AG08396 (cell line): ENCODE data around the gene FGFR1OP2.
"Not testable (repeated sequence)": the region's sequence is repeated elsewhere in the genome, so short reads cannot be mapped to it uniquely, and the experiment has no call there.

Source experiments
- DNase-seq: peaks from one replicate; pipeline ENCODE4 v3.0.0; 2012; ENCODE audit warnings: low spot score, mixed read lengths

Gene FGFR1OP2

GRCh38 chr12:26937863-26938700 is at the start of gene FGFR1OP2, which contains the start of gene INTS13:
Gene FGFR1OP2 (plus strand): TSS chr12:26938470. CDS start chr12:26954159, 15,689 bp downstream.
Gene INTS13 (minus strand): TSS chr12:26937981. CDS start chr12:26936803, 1,178 bp downstream.
- peak; percentile 97 for DNase-seq

DNA sequence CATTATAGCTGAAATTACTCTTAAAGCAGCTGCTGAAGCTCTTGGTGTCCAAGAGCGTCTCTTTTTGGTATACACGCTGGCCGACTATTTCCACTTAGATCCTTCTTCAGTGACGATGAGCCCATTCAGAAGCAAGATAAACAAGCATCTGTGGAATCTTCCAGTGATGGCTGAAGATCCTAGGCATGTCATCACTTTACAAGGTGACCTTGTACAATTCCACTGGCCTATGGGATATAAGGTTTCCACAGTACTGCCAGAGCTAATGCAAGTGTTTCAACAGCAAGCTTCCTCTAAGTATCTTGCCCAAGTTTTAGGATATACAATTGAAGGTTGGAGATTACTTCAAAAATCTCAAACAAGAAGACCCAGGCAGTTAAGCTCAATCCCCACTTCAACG is 47.5 kb upstream of the FGFR1OP2 start:
- DNase-seq: no peak

DNA sequence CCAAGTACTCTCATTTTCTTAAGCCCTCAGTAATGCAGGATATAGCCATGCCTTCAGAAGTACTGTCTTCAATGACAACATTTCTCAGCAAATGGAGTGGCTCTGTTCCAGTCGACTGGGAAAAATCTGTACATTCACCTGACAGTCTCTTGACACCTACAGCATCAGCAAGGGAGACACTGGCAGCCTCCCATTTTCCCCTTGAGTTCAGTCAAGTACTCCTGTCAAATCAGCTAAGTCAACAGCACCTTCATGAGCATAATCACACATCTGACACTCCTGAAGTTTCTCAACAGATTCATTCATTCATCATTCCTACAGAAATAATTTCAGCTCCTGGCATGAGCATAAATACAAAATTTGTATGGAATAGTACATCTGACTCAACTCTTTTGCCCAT is 46.6 kb upstream of the FGFR1OP2 start:
- no peak for DNase-seq

DNA sequence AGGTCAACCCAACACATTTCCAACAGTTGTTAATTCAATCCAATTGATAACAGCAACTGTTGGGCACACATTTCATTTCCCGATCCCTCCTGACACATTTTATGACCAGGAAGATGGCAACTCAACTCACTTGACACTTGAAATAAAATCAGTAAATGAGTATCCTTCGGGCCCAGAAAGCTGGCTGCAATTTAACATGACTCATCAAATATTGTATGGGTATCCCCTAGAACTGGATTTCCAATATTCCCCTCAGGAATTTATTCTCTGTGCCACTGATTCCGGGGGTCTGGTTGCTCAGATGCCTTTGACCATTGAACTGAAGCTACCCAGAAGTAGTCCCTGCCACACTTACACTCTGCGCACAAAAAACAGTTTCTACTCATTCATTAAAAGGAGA is 42.6 kb upstream of the FGFR1OP2 start:
- no peak for DNase-seq

DNA sequence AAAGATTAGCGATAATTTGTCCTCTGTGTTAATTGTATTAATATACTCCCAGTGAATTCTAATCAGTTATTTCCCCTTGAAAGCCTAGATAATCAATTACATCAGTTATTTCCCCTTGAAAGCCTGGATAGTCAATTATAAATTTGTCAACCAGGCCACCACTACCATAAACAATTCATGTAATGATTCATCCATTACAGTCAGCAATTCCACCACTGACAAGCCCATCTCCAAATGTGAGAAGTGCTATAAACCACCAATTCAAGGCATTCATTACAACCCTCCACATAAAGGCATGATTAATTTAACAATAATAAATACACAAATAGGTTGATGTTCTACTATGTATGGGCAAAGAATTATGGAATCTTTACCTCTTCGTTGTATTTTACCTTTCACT is 41.4 kb upstream of the FGFR1OP2 start:
- DNase-seq: no peak

GRCh38 chr12:26903396-26903795 is 34.9 kb upstream of the FGFR1OP2 start:
- not testable (repeated sequence) for DNase-seq

- no peak for DNase-seq
Observed at GRCh38 chr12:26906024-26906423, 32.2 kb upstream of the FGFR1OP2 start.

- no peak for DNase-seq
Observed at GRCh38 chr12:26906704-26907103, 31.6 kb upstream of the FGFR1OP2 start.

DNA sequence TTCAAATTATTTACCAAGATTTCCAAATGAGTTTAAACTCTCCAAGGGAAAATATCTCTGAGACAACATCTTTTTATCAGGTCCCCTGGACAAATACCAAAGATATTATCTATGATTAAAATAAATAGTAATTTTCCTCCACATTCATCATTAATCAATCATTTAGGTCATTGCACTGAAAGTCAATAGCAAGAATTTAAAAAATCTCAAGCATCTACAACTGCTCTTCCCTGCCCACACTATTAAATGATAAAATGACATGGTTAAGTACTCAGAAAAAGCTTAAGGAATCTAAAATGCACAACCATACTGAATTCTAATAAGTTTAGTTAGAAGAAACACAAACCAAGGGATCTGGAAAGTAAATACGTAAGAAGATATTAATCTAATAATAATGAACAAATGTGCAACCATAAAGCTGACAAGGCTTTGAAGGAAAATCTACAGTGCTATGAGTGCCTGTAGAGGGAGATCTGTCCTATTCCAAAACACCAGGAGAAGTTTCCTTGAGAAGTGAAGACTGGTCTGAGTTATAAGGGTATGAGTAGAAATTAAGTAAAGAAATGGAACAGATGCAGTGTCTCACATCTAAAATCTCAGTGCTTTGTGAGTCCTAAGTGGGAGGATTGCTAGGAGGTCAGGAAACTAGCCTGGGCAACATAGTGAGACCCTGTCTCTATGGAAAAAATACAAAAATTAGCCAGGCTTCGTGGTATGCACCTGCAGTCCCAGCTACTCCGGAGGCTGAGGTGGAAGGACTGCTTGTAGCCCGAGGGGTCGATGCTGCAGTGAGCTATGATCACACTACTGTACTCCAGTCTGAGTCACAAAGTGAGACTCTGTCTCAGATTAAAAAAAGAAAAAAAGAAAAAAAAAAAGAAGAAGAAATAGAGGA is 19.7 kb upstream of the FGFR1OP2 start:
- DNase-seq: no peak

DNA sequence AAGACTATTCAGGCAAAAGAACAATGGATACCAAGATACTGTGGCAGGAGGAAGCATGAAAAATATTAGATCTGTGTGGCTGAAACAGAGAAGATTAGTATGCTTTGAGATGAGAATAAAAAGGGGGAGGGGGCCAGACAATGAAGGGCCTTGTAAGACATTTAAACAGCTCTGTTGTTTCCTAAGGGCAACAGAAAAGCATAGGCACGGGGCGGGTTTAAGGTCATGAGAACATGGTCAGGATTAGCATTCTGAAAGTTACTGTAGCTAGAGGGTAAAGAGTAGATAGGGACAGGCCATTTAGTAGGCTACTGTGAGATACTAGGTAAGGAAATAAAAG is 19.1 kb upstream of the FGFR1OP2 start:
- DNase-seq: no peak

DNA sequence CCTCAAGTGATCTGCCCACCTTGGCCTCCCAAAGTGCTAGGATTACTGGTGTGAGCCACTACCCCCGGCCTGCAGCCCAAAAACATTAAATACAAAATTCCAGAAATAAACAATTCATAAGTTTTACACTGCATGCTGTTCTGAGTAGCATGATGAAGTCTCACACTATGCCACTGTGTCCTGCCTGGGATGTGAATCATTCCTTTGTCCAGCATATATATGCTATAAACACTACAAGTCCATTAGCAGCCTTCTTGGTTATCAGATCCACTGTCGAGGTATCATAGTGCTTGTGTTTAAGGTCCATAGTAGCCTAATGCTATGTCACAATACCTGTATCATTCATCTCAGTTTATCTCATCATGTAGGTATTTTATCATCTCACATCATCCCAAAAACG is 16.4 kb upstream of the FGFR1OP2 start:
- no peak for DNase-seq

GRCh38 chr12:26928661-26929060 is 9.6 kb upstream of the FGFR1OP2 start:
- no peak for DNase-seq

DNA sequence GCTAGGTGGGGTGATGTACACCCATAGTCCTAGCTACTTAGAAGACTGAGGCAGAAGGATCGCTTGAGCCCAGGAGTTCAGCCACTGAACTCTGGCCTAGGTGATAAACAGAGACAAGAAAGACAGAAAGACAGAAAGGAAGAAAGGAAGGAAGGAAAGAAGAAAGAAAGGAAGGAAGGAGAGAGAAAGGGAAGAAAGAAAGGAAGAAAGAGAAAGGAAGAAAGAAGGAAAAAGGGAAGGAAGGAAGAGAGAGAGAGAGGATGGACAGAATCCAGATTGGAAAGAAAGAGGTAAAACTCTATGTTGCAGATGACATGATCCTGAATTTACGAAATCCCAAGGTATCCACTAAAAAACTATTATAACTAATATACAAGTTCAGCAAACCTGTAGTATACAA is 8.7 kb upstream of the FGFR1OP2 start:
- DNase-seq: no peak

DNA sequence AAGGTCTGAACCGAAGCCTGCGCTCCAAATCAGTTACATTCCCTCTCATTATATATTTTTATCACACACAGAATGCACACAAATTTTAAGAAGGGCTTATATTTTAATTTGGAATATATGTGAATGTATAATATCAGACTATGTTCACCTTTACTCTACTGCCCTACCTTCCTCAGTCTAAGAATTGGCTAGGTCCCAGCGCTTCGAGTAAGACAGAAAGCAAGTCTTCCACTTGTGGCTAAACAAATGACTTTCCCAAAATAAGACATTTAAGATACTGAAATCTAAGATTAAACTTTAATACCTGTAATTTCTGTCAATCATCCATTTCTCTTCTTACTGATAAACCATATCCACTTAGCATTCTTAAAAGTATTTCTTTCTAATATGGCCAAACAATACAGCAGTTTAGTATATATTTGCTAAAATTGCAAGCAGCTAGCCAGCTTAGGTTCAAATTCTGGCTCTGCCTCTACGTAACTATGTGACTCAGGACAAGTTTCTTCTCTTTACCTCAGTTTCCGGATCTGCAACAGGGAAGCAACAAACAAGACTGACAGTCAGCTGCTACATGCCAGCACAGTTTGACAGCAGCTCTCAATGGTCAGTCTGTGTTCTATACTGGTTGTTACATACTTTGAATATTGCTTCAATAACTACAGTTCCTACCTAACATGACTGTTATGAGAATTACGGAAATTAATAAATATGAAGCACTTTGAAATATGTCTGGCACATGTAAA is 2.5 kb upstream of the FGFR1OP2 start:
- DNase-seq: no peak

DNA sequence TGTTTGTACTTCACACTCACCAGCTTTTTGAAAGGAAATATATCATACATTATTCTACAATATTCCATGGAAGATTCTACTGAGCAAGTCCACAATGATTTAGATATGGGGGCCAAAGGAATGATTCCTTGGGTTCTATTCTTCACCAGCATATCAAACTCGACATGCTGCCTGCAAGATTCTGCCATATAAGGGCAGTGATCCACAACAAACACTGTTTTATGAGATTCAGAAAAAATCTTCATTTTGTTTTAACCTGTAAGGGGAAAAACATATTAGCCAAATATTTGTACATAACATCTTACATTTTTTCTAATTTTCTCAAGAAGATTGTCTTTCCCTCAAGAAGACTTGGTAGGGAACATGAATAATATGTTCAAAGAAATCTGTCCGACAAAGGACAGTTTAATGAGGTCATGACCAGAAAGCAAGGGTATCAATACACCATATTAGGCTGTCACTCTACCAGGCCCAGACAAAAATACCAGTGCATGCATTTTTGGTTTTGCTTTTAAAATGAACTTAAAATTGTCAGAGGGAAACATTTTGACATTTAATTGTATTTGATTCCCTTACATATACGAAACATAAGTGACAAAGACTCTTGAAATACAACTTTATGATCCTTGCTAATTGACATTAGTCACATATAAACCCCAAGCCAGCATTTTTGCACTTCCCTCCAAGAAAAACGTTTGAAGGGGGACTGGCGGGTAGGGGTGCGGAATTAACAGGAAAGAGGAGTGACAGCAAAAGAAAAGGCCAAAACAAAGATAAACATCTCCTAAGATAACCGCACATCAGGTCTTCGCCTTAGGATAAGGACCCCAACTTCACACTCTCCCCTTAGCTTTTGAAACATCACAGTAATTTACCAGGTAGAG is 1.5 kb upstream of the FGFR1OP2 start:
- DNase-seq: no peak

DNA sequence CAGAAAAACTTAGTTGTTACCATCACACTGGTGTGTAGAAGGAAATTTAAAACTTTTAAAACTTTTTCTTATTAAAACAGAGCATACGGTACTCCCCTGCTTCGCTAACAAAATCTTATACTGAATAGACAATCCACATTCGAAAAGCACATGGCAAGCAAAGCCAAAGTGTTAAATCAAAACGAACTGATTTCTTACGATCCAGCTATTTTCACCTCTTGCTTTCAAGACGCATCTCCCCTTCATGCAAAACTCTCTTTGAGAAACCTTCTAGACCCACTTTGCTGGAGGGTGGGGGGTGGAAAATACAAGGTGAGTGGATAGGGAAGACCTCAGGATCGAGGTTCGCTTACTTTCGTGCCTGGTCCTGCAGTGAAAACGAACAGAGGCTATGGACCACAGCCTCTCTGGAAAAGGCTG is 817 bp upstream of the FGFR1OP2 start:
- no peak for DNase-seq

- DNase-seq: no peak
Observed at GRCh38 chr12:26938701-26939062, 412 bp downstream of the FGFR1OP2 start.

DNA sequence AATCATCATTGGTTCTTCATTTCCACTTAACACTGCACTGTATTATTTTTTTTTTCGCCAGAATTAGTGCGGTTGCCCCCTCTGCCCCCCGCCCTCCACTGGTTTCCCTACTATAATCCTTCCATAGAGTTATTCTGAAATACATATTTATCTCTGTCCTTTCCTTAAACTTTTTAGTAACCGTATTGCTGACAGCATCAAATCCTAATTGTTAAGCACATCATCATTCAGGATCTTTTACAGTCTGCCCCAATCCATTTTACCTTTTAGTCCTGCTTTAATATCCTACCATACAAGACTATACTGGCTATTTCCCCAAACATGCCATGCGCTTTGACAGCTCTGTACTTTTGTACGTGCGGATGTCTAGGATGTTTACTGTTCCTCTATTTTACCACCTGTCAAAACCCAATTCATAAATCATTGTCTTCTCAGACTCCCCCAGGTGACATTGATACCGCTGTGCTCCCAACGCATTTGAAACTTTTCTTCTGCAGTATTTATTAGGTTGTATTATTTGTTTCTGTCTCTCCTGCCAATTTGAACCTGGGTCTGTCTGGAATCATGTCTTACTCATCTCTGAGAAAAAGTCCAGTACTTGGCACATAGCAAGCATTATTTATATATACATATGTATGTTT is 1.0 kb downstream of the FGFR1OP2 start:
- no peak for DNase-seq

DNA sequence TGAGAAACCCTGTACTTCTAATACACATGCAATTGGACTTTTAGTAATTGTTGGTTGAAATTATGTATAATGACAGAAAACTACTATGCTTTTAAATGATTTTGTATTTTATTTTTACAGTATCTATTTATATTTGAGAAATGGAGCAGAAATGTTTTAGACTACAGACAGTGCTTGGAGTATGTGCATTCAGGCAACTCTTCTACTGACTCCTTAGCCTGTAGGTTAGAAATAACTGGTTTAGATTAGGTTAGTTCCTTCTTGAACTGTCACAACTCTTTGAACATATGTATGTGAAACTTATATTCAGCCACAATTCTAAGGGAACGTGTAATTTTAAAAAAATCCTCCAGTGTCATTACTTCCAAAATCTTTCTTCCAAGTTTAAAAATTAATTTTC is 1.7 kb downstream of the FGFR1OP2 start:
- no peak for DNase-seq

DNA sequence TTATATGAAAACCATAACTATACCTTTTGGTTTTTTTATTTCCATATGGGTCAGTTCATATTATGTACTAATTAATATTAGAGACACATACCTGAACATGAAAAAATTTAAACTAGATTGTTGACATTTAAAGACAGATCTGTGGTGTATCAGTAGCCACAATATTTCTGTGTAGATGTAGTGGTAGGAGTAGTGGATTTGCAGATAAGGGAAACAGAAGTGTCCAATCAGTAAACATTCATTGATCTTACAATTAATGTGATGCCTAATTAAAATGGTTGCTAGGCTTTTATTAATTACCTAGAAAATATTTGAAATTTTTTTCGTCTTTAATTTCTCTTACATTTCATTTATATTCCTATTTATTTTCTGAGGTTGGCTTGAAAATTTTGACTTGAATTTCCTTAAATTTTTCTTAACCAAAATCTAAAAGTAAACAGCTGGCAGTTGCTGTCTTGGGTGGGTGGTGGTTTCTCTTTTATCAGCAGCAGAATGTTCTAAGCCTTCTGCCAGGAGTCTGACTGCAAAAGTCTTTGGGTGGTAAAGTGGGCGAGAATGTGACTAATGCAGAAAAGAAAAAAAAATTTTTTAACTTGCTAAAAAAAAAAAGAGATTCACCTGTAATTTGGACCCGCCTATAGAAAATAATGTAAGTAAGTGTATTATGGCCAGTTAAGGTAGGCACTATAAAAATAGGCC is 2.4 kb downstream of the FGFR1OP2 start:
- no peak for DNase-seq
